HL-60/S4 (cell line): Measurements from ENCODE around the gene TUSC7.

Experiments used
- in situ Hi-C: fragments of 300-500 bp; cut with MboI; formaldehyde crosslinking; loops from 2 replicates; pipeline ENCODE4 v1.14.3; 2022; ENCODE audit warnings: low sequenced_read_pairs

The TUSC7 gene

GRCh38 chr3:116709479-116709878 is at the start of gene TUSC7:
Gene TUSC7, plus strand, starts transcription at chr3:116709779.
- in situ Hi-C loops: no loop called here

- in situ Hi-C loops: no loop called here
Measured at GRCh38 chr3:116661196-116661595, 48.4 kb upstream of the TUSC7 start.

GRCh38 chr3:116663161-116664110 is 46.1 kb upstream of the TUSC7 start:
- in situ Hi-C loops: no loop called here

GRCh38 chr3:116667324-116667723 is 42.3 kb upstream of the TUSC7 start:
- in situ Hi-C loops: no loop called here

GRCh38 chr3:116667791-116668190 is 41.8 kb upstream of the TUSC7 start:
- in situ Hi-C loops: no loop called here

GRCh38 chr3:116669576-116669975 is 40.0 kb upstream of the TUSC7 start:
- in situ Hi-C loops: no loop called here

- in situ Hi-C loops: no loop called here
Measured at GRCh38 chr3:116671151-116671550, 38.4 kb upstream of the TUSC7 start.

- in situ Hi-C loops: no loop called here
Measured at GRCh38 chr3:116678853-116679252, 30.7 kb upstream of the TUSC7 start.

GRCh38 chr3:116691041-116691440 is 18.5 kb upstream of the TUSC7 start:
- in situ Hi-C loops: no loop called here

- in situ Hi-C loops: no loop called here
Measured at GRCh38 chr3:116701070-116701469, 8.5 kb upstream of the TUSC7 start.

- in situ Hi-C loops: no loop called here
Measured at GRCh38 chr3:116702334-116702733, 7.2 kb upstream of the TUSC7 start.

GRCh38 chr3:116707531-116707930 is 2.0 kb upstream of the TUSC7 start:
- in situ Hi-C loops: no loop called here

- in situ Hi-C loops: no loop called here
Measured at GRCh38 chr3:116716490-116716889, 6.9 kb downstream of the TUSC7 start.

- in situ Hi-C loops: no loop called here
Measured at GRCh38 chr3:116717566-116717965, 8.0 kb downstream of the TUSC7 start.

GRCh38 chr3:116728454-116728853 is 18.9 kb downstream of the TUSC7 start:
- in situ Hi-C loops: no loop called here

- in situ Hi-C loops: no loop called here
Measured at GRCh38 chr3:116734243-116734642, 24.7 kb downstream of the TUSC7 start.

GRCh38 chr3:116739678-116740077 is 30.1 kb downstream of the TUSC7 start:
- in situ Hi-C loops: no loop called here

GRCh38 chr3:116740293-116740692 is 30.7 kb downstream of the TUSC7 start:
- in situ Hi-C loops: no loop called here

- in situ Hi-C loops: no loop called here
Measured at GRCh38 chr3:116741467-116741866, 31.9 kb downstream of the TUSC7 start.

GRCh38 chr3:116743062-116743461 is 33.5 kb downstream of the TUSC7 start:
- in situ Hi-C loops: no loop called here

- in situ Hi-C loops: no loop called here
Measured at GRCh38 chr3:116749388-116749787, 39.8 kb downstream of the TUSC7 start.

- in situ Hi-C loops: loop anchor here (25.0 kb wide), 1 partner anchor 620 kb away; no protein-coding TSS in a partner anchor
Measured at GRCh38 chr3:116757315-116757714, 47.7 kb downstream of the TUSC7 start.
